HEK293T (cell line): Measurements from ENCODE around the gene TAF11.
"Not testable (repeated sequence)": the region's sequence is repeated elsewhere in the genome, so short reads cannot be mapped to it uniquely, and the experiment has no call there.

Experiments
- ARNT ChIP-seq: fragments of 450-650 bp; IDR thresholded peaks from 2 replicates; pipeline ENCODE4 v1.6.1; 2017; ENCODE audit warnings: mild to moderate bottlenecking
- BHLHE40 ChIP-seq: fragments of 450-650 bp; IDR thresholded peaks from 2 replicates; pipeline ENCODE4 v1.6.1; 2016; ENCODE audit warnings: mild to moderate bottlenecking, moderate library complexity, borderline replicate concordance
- CTBP1 ChIP-seq: fragments of 450-650 bp; IDR thresholded peaks from 2 replicates; pipeline ENCODE4 v1.6.1; 2016; ENCODE audit warnings: borderline replicate concordance
- ELF4 ChIP-seq: fragments of 450-650 bp; IDR thresholded peaks from 2 replicates; pipeline ENCODE4 v1.6.1; 2017; ENCODE audit warnings: antibody characterized with exemption
- FOXA1 ChIP-seq: fragments of 450-650 bp; IDR thresholded peaks from 2 replicates; pipeline ENCODE4 v1.6.1; 2016; ENCODE audit warnings: mild to moderate bottlenecking
- SP1 ChIP-seq: fragments of 450-650 bp; IDR thresholded peaks from 2 replicates; pipeline ENCODE4 v1.6.1; 2017

GRCh38 chr6:34932202-34932601 is 44.4 kb upstream of the TAF11 start:
- not testable (repeated sequence) for TF ChIP-seq ARNT, BHLHE40, FOXA1, CTBP1, ELF4, SP1
